ENCODE measurements around the gene LTBP1. TPM values are rescaled to one million over a fixed set of nuclear protein-coding genes. Genes with fewer than 3 reads are reported as not detected.

The LTBP1 gene
- total RNA-seq, 2 experiments from 2014 or later: 0.19 to 0.23 TPM

GRCh38 chr2:33018271-33018670, 71.5 kb downstream of the LTBP1 start:
- Mint-ChIP-seq H3K9me3 (peaks cover under 1% of the 10 kb centered on the region), H3K27me3 (peaks cover 6% of the 10 kb centered on the region), H3K27ac (no peak overlapping the region), H3K4me1 (no peaks in the 10 kb centered on the region), H3K4me3 (no peak overlapping the region), H3K36me3 (no peaks in the 10 kb centered on the region)
- no peak for ATAC-seq (ENCODE audit: low read depth)
- DNase-seq: no peak
- POLR2A ChIA-PET: no interaction called here

GRCh38 chr2:33019796-33020195, 73.0 kb downstream of the LTBP1 start:
- Mint-ChIP-seq H3K4me1 (no peaks in the 10 kb centered on the region), H3K4me3 (no peak overlapping the region), H3K27ac (no peak overlapping the region), H3K36me3 (no peaks in the 10 kb centered on the region), H3K27me3 (peaks cover 9% of the 10 kb centered on the region), H3K9me3 (peaks cover 2% of the 10 kb centered on the region)
- POLR2A ChIA-PET: no interaction called here
- DNase-seq: no peak
- ATAC-seq (ENCODE audit: low read depth): no peak

GRCh38 chr2:33020883-33021282, 74.1 kb downstream of the LTBP1 start:
- Mint-ChIP-seq H3K4me1 (no peaks in the 10 kb centered on the region), H3K4me3 (no peak overlapping the region), H3K9me3 (peaks cover 2% of the 10 kb centered on the region), H3K27me3 (peaks cover 9% of the 10 kb centered on the region), H3K36me3 (no peaks in the 10 kb centered on the region), H3K27ac (no peak overlapping the region)
- ATAC-seq (ENCODE audit: low read depth) (no peak), DNase-seq (no peak)
- POLR2A ChIA-PET: no interaction called here

- DNase-seq: no peak
- POLR2A ChIA-PET: no interaction called here
- Mint-ChIP-seq H3K36me3 (no peaks in the 10 kb centered on the region), H3K27ac (no peak overlapping the region), H3K9me3 (peaks cover 2% of the 10 kb centered on the region), H3K4me3 (no peak overlapping the region), H3K4me1 (no peaks in the 10 kb centered on the region), H3K27me3 (peaks cover 9% of the 10 kb centered on the region)
- no peak for ATAC-seq (ENCODE audit: low read depth)
Measured at GRCh38 chr2:33021542-33022227, 74.9 kb downstream of the LTBP1 start.

GRCh38 chr2:33022395-33022985, 75.7 kb downstream of the LTBP1 start:
- DNase-seq: no peak
- Mint-ChIP-seq H3K4me1 (no peaks in the 10 kb centered on the region), H3K36me3 (no peaks in the 10 kb centered on the region), H3K27ac (no peak overlapping the region), H3K27me3 (peaks cover 7% of the 10 kb centered on the region), H3K4me3 (no peak overlapping the region), H3K9me3 (peaks cover 2% of the 10 kb centered on the region)
- ATAC-seq (ENCODE audit: low read depth): no peak
- POLR2A ChIA-PET: no interaction called here

- Mint-ChIP-seq H3K9me3 (peaks cover 2% of the 10 kb centered on the region), H3K4me3 (no peak overlapping the region), H3K27ac (no peak overlapping the region), H3K27me3 (peaks cover 7% of the 10 kb centered on the region), H3K4me1 (no peaks in the 10 kb centered on the region), H3K36me3 (no peaks in the 10 kb centered on the region)
- ATAC-seq (ENCODE audit: low read depth) (no peak), DNase-seq (no peak)
- POLR2A ChIA-PET: no interaction called here
Measured at GRCh38 chr2:33022989-33023727, 76.4 kb downstream of the LTBP1 start.

- DNase-seq: no peak
- Mint-ChIP-seq H3K27ac (no peak overlapping the region), H3K27me3 (peaks cover 7% of the 10 kb centered on the region), H3K36me3 (no peaks in the 10 kb centered on the region), H3K4me3 (no peak overlapping the region), H3K9me3 (peaks cover 2% of the 10 kb centered on the region), H3K4me1 (no peaks in the 10 kb centered on the region)
- no peak for ATAC-seq (ENCODE audit: low read depth)
- POLR2A ChIA-PET: no interaction called here
Measured at GRCh38 chr2:33023728-33024500, 77.2 kb downstream of the LTBP1 start.

- no peak for DNase-seq
Measured at GRCh38 chr2:33024758-33025157, 78.0 kb downstream of the LTBP1 start.

GRCh38 chr2:33029459-33029858, 82.7 kb downstream of the LTBP1 start:
- Mint-ChIP-seq H3K4me1 (no peaks in the 10 kb centered on the region), H3K4me3 (no peak overlapping the region), H3K9me3 (no peaks in the 10 kb centered on the region), H3K36me3 (no peaks in the 10 kb centered on the region), H3K27me3 (peaks cover 11% of the 10 kb centered on the region), H3K27ac (no peak overlapping the region)
- no peak for ATAC-seq (ENCODE audit: low read depth)
- POLR2A ChIA-PET: no interaction called here
- DNase-seq: no peak

More at GRCh38 chr2:33024758-33025157, 78.0 kb downstream of the LTBP1 start:
- POLR2A ChIA-PET: no interaction called here
- ATAC-seq (ENCODE audit: low read depth): no peak
- Mint-ChIP-seq H3K4me3 (no peak overlapping the region), H3K36me3 (no peaks in the 10 kb centered on the region), H3K4me1 (no peaks in the 10 kb centered on the region), H3K27ac (no peak overlapping the region), H3K9me3 (peaks cover 2% of the 10 kb centered on the region), H3K27me3 (peaks cover 7% of the 10 kb centered on the region)

GRCh38 chr2:33029926-33030325, 83.2 kb downstream of the LTBP1 start:
- no peak for ATAC-seq (ENCODE audit: low read depth)
- no peaks in the 10 kb centered on the region for H3K4me1 Mint-ChIP-seq
- no peaks in the 10 kb centered on the region for H3K9me3 Mint-ChIP-seq
- no peak overlapping the region for H3K27ac Mint-ChIP-seq
- POLR2A ChIA-PET: no interaction called here
- no peak overlapping the region for H3K4me3 Mint-ChIP-seq
- H3K27me3 Mint-ChIP-seq: peaks cover 11% of the 10 kb centered on the region
- H3K36me3 Mint-ChIP-seq: no peaks in the 10 kb centered on the region
- DNase-seq: no peak

GRCh38 chr2:33030326-33030725, 83.6 kb downstream of the LTBP1 start:
- H3K27ac Mint-ChIP-seq: no peak overlapping the region
- no peaks in the 10 kb centered on the region for H3K4me1 Mint-ChIP-seq
- H3K27me3 Mint-ChIP-seq: peaks cover 11% of the 10 kb centered on the region
- POLR2A ChIA-PET: no interaction called here
- ATAC-seq (ENCODE audit: low read depth) (no peak), DNase-seq (no peak)
- no peaks in the 10 kb centered on the region for H3K36me3 Mint-ChIP-seq
- no peaks in the 10 kb centered on the region for H3K9me3 Mint-ChIP-seq
- no peak overlapping the region for H3K4me3 Mint-ChIP-seq

GRCh38 chr2:33032245-33032644, 85.5 kb downstream of the LTBP1 start:
- H3K36me3 Mint-ChIP-seq: no peaks in the 10 kb centered on the region

GRCh38 chr2:33033606-33034081, 86.9 kb downstream of the LTBP1 start:
- Mint-ChIP-seq H3K4me1 (no peaks in the 10 kb centered on the region), H3K9me3 (no peaks in the 10 kb centered on the region), H3K27ac (no peak overlapping the region), H3K27me3 (peaks cover 16% of the 10 kb centered on the region), H3K36me3 (no peaks in the 10 kb centered on the region), H3K4me3 (no peak overlapping the region)
- DNase-seq (no peak), ATAC-seq (ENCODE audit: low read depth) (no peak)
- POLR2A ChIA-PET: no interaction called here

More at GRCh38 chr2:33032245-33032644, 85.5 kb downstream of the LTBP1 start:
- Mint-ChIP-seq H3K9me3 (no peaks in the 10 kb centered on the region), H3K27ac (no peak overlapping the region), H3K27me3 (peaks cover 16% of the 10 kb centered on the region), H3K4me3 (no peak overlapping the region), H3K4me1 (no peaks in the 10 kb centered on the region)
- DNase-seq (no peak), ATAC-seq (ENCODE audit: low read depth) (no peak)
- POLR2A ChIA-PET: no interaction called here
